Measurements from ENCODE around the gene NUTM2D.
A peak's percentile ranks its signal among the peaks of the same experiment; 100 is the strongest.
"Not testable (repeated sequence)": the region's sequence is repeated elsewhere in the genome, so short reads cannot be mapped to it uniquely, and the experiment has no call there.

The NUTM2D gene

GRCh38 chr10:87357444-87357843 is at the start of gene NUTM2D:
TSS of gene NUTM2D (plus strand) at chr10:87357744. CDS start at chr10:87358266, 522 bp downstream.
- DNase-seq, result not testable (repeated sequence)

GRCh38 chr10:87308702-87309101 is 48.8 kb upstream of the NUTM2D start:
- not testable (repeated sequence) for DNase-seq

GRCh38 chr10:87309657-87310056 is 47.9 kb upstream of the NUTM2D start:
- not testable (repeated sequence) for DNase-seq

- DNase-seq, result not testable (repeated sequence)
These were observed 46.0 kb upstream of the NUTM2D start for GRCh38 chr10:87311521-87311920.

GRCh38 chr10:87313649-87314359 is 43.7 kb upstream of the NUTM2D start:
- not testable (repeated sequence) for DNase-seq

GRCh38 chr10:87314360-87314973 is 43.1 kb upstream of the NUTM2D start:
- not testable (repeated sequence) for DNase-seq

- DNase-seq, result not testable (repeated sequence)
These were observed 36.0 kb upstream of the NUTM2D start for GRCh38 chr10:87321505-87321904.

- not testable (repeated sequence) for DNase-seq
These were observed 33.0 kb upstream of the NUTM2D start for GRCh38 chr10:87324559-87324958.

- not testable (repeated sequence) for DNase-seq
These were observed 29.6 kb upstream of the NUTM2D start for GRCh38 chr10:87327958-87328357.

GRCh38 chr10:87329131-87329530 is 28.4 kb upstream of the NUTM2D start:
- not testable (repeated sequence) for DNase-seq

- DNase-seq, result not testable (repeated sequence)
These were observed 24.9 kb upstream of the NUTM2D start for GRCh38 chr10:87332687-87333086.

- DNase-seq, result not testable (repeated sequence)
These were observed 17.1 kb upstream of the NUTM2D start for GRCh38 chr10:87340411-87340810.

GRCh38 chr10:87341546-87342142 is 15.9 kb upstream of the NUTM2D start:
- not testable (repeated sequence) for DNase-seq

- peak; percentile 32 for DNase-seq
These were observed 15.3 kb upstream of the NUTM2D start for GRCh38 chr10:87342249-87342710.

- peak; percentile 42 for DNase-seq
These were observed 14.8 kb upstream of the NUTM2D start for GRCh38 chr10:87342711-87343258.

- DNase-seq, result not testable (repeated sequence)
These were observed 11.8 kb upstream of the NUTM2D start for GRCh38 chr10:87345743-87346142.

- DNase-seq, result not testable (repeated sequence)
These were observed 7.4 kb upstream of the NUTM2D start for GRCh38 chr10:87350161-87350560.

GRCh38 chr10:87352825-87353224 is 4.7 kb upstream of the NUTM2D start:
- not testable (repeated sequence) for DNase-seq

- DNase-seq, result not testable (repeated sequence)
These were observed 2.4 kb upstream of the NUTM2D start for GRCh38 chr10:87355110-87355509.

GRCh38 chr10:87358159-87358558 is 615 bp downstream of the NUTM2D start:
- not testable (repeated sequence) for DNase-seq

GRCh38 chr10:87369514-87370112 is 12.1 kb downstream of the NUTM2D start:
- not testable (repeated sequence) for DNase-seq

GRCh38 chr10:87374091-87374490 is 16.5 kb downstream of the NUTM2D start:
- DNase-seq, result not testable (repeated sequence)

GRCh38 chr10:87379115-87379514 is 21.6 kb downstream of the NUTM2D start:
- not testable (repeated sequence) for DNase-seq
